Glomerular visceral epithelial cell (primary cell): ENCODE results near the gene COL4A6.

Experiments used
- DNase-seq: peaks from one replicate; pipeline ENCODE4 v3.0.0-alpha.2; 2016; ENCODE audit errors: extremely low spot score

The COL4A6 gene

DNA sequence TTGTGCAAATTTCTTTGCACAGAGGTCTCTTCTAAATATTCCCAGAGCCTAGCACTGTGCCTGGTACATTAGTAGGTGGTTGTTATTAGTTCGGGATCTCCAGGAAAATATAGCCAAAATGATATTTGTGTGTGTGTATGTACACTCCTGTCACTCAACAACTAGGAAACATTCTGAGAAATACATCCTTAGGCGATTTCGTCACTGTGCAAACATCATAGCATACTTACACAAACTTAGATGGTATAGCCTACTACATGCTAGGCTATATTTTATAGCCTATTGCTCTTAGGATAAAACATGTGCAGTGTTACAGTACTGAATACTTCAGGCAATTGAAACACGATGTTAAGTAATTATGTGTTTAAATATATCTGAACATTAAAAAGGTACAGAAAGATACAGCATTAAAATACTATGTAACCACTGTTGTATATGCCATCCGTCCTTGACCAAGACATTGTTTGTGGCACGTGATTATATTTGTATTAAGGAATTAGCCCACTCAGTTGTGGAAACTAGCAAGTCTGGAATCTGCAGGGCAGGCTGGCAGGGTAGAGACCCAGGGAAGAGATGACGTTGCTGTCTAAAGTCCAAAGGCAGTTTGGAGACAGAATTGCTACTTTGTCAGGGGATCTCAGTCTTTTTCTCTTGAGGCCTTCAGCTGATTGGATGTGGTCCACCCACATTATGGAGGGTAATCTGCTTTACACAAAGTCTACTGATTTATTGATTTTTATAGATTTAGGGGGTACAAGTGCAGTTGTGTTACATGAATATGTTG is 106.9 kb downstream of the COL4A6 start:
- DNase-seq: no peak

DNA sequence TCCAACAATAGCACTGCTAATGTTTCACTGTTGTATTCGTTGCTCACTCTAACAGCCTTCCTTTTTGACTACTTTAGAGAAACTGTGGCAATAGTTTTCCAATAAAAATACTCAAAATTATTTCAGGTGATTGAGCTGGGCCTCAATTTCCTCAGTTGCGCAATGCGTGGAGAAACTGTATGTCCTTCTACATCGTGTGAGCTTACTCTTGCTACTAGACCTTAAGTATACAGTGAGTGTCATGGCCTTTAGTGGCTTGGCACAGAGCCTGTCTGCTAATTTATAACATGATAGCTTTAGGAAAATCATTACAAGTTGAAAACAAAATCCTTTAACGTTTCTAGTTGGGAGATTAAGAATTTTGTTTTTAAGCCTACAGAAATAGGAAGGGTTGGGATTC is 114.5 kb downstream of the COL4A6 start:
- DNase-seq: no peak

DNA sequence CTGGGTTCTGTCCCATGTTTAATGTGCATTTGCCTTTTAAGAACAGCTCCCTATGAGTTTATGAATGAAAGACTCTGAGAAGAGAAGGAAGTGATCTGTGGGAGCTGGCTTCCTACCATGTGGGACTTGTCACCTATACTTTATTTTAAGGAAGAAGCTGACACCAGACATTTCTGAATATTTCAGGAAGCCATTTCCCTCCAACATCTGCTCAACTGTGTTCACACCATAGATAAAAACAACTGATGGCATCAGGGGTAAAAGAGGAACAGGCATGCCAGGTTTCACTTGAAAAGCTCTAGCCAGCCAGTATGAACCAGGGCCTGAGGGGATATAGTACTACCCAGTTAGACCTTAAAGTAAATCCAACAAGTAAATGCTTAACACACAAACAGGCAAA is 116.0 kb downstream of the COL4A6 start:
- DNase-seq: no peak

DNA sequence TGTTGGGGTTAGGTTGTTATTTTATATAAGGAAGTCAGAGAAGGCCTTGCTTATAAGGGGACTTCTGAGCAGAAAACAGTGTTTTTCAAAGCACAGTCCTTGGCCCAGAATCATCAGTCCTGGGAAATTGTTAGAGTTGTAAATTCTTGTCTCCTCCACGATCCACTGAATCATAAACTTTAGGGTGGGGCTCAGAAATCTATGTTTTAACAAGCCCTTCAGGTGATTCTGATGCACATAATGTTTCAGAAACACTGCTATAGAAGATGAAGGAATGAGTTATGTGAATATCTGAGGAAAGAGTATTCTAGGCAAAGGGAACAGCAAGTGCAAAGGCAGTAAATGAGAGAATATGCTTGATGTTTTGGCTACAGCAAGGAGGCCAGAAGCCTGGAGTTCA is 121.8 kb downstream of the COL4A6 start:
- no peak for DNase-seq

DNA sequence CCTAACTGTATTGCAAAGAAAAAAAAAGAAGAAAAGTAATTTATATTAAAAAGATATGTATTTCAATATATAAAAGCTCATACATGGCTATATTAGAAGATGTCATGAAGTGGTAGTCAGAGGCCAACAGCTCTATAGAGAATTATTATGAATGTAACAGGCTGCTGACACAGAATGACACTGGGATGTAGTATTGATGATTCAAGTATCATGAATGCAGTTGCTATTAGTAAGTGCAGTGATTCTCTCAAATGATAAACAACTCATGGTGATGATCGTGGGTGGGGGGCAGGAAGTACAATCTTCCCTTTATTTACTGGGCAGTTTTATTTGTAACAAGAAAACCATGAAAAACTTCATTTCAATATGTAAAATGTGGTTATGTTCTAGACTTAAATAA is 124.6 kb downstream of the COL4A6 start:
- DNase-seq: no peak

DNA sequence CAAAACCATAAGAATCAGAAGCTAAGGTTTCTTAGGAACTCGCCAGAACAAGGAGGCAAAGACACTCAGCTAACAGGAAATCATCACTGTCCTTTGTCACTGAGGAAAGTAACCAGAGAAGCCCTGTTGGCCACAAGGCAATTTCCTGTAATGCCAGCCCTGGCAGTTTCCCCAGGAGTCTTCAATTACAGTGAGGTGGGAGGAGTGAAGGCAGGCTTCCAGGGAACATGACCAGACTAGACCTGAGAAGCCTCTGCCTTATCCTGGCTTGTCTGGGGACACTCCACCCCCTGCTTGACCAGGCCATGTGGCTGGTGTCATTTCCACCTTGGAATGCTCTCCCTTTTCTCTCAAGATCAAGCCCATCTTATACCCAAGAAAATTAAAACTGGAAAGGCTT is 125.3 kb downstream of the COL4A6 start:
- peak; percentile 46 for DNase-seq

DNA sequence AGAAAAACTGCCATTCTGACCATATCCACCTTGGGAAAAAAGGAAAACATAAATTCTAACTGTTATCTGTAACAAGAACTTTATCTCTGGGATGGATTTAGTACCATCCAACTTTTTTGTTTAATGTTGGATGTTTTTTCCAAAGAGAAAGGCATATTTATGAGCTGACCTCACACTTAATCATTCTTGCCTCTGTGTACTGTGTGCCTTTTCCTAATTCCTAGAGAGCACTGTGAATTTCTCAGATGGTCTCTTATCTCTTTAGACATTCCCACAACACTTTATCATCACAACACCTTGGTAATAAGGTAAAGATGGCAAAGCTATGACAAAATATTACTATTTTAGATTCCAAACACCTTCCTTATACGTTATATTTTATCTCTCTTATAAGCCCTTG is 126.2 kb downstream of the COL4A6 start:
- DNase-seq: no peak

DNA sequence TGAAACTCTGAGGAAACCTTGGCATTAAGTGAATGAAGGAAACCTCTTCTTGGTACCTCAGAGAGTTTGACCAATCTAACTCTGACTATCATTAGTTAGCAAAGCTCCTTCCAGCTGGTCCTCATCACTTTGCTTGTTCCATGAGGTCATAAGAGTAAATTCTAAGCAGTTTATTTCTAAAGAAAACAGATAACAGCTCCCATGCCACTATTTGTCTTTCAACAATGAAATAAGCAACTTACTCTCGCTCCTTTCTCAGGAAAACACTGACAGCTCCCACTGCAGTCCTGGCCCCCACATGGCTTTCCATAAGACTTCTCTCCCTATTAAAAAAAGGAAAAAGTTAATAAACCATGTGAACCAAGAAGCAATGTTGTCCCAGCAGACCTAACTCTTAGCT is 127.7 kb downstream of the COL4A6 start:
- no peak for DNase-seq

DNA sequence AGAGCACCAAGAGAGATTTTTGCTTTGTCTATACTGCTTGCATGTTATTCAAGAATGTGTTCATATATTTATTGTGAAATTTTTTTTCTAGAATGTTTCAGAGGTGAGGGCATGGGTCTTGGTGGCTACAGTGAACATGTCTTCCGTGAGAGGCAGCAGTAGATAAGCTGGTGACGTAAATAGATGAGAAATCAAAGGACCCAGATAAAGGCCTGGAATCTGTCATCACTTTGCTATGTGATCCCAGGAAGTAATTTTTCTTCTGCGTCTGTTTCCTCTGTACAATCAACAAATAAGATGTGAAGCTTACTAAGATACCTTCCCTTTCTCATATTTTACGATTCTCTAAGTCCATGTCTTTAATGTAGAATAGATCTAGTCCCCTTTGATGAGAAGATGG is 129.1 kb downstream of the COL4A6 start:
- peak; percentile 6 for DNase-seq

DNA sequence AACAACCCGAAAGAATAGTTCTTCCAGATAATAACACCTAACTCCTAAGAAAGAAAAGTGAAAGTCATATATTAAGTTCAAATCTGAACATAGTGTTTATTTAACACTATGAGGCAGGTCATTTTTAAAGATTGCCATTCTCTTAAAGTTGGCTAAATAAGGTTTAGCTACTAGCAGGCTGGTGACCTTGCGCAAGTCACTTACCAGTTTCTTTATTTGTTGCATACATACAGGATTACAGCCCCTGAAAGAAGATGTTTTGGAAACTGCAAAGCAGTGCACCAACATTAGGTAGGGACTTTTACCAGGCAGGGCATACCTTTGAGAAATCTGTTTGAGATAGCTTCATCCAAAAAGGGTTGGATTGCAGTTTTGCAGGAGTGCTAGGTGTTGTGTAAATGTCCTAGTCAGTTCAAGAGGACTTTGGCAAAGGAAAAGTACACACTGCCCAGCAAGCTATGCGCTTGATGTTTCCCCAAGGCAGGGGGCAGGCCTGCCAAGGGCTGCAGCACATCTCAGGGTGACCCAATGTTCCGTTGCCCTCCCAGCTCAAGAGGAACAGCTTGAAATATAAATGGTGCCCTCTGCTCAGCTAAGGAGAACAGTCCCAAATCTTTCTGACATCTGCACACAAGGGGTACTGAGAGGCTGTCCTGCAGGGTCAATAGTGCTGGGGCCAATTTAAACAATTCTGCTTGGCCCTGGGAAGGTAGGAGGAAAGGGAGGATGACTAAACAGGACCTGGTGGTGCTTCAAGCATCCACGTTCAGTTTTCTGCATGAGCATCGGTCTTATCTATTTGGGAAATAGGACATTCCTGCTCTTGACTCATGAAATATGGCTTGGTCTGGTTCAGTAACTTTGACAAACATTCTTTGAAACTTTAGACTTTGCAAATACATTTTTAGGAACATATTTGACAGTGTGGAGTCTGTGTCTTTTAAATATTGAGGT is 130.8 kb downstream of the COL4A6 start:
- no peak for DNase-seq

DNA sequence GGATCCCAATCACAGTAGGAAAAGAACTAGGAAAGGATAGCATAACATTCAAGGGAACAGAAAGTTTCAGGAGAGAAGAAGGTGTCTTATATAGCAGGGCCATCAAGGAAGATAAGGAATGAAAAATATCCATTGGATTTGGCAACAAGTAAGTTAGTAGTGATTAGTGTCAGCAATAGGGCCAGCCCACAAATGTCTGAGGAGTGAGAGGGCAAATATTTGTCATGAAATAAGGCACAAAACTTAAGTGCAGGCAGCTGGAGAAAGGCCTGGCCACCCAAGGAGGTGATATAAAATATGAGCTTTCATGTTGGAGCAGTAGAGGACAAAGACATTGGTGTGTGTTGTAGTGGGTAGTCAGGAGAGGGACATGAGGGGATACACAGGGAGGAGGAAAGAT is 132.1 kb downstream of the COL4A6 start:
- DNase-seq: no peak

DNA sequence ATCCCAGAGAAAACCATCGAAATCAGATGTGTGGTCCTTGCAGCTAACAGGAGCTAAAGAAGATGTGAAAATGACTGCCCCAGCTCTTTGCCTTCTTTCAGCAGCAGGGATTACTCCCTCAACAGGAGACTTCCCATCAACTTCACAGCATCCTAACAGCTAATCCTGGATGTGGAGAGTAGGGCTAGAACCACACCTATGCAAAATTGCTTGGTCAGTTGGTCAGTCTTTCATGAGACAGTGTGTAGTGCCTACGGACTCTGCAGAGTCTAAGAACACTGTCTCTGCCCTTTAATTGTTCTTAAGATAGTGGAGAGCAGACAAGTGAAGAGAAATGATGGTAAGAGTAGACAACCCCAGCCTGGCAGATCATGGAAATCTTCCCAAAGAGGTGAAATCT is 133.5 kb downstream of the COL4A6 start:
- no peak for DNase-seq

DNA sequence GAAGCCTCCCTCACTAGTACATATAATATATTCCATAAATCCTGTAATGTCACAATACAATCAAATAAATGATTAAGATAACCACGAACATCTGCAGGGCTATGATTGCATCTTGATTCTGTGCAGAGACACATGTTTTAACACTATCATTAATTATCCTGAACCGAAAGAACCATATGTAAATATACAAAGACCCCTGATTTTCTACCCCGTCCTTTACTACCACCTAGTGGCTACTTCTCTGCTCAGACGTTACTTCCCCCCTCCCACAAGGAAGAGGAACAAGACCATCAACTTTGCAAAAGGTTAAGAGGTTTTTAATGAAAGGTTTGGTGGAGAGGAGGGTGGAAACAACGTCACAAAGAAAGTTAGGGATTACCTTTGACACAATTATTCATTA is 134.0 kb downstream of the COL4A6 start:
- DNase-seq: peak; percentile 18

DNA sequence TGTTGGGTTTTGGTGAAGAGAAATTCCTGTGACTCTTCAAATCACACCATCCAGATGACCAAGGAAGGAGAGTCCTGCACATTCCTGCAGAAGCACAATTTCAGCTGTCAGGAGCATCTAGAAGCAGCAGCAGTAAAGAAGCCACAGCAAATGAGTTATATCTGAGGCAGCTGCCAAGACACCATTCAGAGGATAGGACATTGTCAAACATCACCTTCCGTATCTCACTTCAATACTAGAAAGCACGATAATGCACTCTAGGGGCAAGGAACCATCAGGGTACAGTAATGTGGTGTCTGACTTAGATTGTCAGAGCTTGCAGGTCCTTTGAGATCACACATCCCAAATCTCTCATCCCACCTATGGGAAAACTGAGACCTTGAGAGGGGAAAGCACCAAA is 134.5 kb downstream of the COL4A6 start:
- DNase-seq: no peak

DNA sequence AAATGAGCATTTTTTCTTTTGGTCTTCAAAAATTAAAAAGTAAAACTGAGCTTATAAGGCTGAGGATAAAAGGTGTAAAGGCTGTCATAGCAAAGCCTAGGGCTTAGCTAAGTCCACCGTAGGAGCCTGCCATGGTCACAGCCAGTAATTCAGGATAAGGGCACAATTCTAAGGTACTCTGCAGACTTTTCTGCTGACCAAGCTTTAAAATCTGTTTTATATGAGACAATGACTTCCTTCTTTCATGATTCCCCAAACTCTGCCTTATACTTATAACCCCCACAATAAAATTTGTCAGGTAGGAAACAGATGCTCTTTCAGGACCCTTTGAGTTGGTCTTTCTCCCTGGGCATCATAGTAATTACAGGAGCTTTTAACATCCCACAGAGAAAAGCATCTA is 138.5 kb downstream of the COL4A6 start:
- DNase-seq: no peak

DNA sequence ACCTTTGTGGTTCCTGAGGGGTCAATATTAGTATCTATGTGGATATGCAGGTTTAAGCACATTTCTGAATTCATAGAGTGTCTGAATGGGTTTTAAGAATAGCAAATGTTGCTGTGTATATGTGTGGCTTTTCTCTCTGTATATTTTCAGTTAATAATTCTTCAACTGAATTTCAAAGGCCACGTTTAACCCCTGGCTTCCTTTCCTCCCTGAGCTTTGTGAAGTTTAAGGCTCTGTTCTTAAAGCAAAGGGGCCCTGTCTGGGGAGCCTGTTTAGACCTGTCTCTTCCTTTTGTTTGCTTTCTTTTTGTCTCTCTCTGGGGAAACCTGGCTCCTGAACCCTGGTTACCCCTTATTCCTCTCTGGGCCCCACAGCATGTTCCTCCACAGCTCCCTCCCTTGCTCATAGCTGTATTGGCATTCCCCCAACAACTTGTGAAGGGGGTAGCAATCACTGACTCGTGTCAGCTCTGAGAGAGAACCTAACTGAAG is 139.1 kb downstream of the COL4A6 start:
- DNase-seq: peak; percentile 82

DNA sequence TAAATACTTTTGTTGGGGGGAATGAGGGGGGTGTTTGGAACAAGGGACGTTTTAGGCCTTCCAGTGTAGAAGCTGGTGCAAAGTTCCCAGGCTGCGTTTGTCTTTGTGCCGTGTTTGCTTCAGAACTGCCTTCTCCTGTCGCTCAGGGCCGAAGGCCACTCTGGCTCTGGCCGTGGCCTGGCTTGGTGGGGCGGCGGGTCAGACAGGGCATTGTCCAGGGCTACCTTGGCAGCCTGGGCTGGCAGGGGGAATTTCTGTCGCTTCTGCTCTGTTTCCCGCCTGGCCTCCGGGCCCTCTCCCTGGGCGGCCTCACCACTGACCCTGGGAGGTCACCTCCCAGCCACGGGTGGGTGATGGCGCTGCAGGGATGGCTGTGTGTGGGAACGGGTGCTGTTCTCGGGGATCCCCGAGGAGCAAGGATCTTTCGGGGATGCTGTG is 140.0 kb downstream of the COL4A6 start:
- no peak for DNase-seq

DNA sequence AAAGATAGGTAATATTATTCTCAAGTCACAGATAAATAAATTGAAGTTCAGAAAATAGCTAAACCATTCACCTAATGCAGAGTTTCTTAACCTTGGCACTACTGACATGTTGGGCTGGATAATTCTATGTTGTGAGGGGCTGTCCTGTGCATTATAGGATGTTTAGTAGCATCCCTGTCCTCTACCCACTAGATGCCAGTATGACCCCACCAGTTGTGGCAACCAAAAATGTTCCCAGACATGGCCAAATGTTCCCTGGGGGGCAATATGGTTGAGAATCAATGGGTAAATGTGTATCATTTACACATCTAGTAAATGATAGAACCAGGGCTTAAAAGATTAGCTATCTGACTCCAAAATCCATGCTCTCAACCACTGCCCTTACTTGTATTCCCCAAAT is 140.9 kb downstream of the COL4A6 start:
- no peak for DNase-seq

DNA sequence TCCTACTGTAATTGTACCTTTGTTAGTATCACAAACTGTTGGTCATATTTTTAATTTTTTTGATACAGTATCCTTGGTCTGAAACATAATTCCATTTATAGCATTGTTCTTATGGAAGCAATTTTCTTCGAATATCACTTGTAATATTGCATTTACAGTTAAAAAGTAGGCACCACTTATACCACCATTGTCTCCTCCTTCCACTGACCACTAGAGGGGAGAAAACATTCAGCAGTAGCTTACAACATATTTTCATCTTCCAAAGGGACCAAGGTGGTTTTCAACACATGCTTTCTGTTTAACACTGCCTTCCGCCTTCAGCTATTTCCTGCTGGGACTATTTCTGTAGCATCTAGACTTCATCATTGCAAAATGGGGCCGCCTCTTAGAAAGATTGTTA is 146.2 kb downstream of the COL4A6 start:
- no peak for DNase-seq

DNA sequence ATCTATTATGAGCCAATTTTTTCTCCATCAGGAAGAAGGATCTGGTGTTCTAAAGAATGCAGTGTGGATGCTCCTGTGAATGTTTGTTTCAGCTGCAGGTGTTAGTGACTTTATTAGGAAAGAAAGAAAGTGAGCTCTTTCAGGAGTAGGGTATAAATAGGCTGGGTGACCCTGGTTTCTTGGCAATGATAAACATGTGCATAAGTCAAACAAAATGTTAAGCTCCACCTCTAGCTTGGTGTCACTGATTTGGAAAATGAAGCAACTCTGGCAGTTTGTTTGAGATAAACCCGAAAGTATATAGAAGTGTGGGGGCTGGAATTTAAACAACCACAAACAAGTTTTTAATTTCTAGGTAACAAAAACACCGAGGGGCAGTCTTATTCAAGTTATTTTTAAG is 152.3 kb downstream of the COL4A6 start:
- no peak for DNase-seq

DNA sequence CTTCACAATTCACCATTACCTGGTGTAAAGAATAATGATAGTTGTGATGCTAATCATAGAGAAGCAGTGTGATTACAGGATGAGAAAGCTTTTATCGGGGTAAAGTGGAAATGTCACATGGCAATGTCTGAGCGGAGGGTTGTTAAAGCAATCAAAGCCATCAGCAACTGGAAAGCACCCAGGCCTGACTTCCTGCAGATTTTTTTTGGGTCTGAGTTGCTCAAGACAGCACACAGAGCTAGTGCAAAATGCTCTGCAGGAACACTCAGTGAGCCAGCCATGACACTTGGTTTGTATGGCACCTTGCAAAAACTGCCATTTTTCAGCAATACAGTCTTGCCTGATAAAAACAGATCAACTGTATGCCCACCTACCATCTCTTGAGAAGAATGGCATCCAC is 152.9 kb downstream of the COL4A6 start:
- no peak for DNase-seq

DNA sequence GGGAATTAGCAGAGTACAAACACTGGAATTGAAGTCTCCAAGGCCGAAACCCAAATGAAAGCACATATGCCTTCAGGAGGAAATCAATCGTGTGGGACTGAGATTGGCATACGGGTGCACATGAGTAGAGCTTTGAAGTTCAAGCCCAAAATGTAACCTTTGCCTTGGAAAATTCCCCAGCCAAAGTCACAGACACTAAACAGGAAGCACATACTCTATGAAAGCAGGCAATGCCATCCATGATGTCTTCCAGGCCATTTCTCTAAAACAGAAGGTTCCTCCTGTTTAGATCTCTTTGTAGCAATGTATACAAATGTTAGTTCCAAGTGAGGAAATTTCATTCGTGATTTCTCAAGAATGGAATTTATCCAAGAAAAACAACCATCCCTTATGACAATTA is 162.5 kb downstream of the COL4A6 start:
- DNase-seq: no peak

DNA sequence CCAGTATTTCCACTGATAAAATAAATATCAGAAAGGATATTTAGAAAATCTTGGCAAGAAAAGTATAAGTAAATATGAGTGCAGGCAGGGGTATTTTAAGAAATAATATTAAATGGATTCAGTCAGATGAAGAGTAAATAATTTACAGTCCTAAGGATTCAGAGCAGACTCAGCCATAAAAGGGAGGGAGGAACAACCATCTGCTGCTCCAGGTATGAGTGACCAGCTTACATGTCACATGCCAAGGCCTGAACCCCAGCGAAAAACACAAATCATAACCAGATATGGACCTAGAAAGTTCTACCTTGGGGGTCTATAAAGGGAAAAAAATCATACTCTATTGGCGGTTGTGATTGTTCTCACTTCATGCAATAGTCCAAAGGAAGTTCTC is 166.8 kb downstream of the COL4A6 start:
- peak; percentile 50 for DNase-seq
